ENCODE measurements around the gene SEMA3C.

The SEMA3C gene

DNA sequence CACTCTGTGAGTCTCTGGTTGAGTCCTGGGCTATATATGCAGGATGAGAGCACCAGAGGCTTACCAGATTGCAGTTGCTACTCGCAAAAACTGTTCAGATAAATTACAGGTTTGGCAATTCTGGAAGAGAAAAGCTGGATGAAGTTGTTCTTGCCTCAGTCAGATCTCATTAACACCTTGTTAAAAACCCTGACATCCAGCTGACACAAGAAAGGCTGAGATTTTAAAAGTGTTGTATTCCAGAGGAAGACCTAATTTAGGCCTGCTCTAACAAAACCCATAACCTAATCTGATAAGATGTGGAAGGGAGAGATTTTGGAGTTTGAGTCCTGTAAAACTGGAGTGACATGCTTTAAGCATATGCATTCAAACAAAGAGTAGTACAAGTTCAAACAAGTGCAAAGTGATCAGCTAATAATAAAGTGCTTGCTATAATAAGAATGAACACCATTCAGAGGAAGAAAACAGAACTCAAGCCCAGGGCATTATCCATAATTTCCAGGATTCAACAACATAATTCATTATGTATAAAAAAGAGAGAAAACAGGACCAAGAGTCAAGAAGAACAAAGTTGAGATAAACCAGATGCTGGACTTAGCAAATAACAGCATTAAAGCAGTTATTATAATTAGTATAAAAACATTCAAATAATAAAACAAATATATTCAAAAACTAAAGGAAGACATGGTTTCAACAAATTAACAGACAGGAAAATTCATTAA is 144.9 kb downstream of the SEMA3C start:
- H3K27ac ChIP-seq, result peak overlapping the region; percentile 78
- TF ChIP-seq, protein P1, sequence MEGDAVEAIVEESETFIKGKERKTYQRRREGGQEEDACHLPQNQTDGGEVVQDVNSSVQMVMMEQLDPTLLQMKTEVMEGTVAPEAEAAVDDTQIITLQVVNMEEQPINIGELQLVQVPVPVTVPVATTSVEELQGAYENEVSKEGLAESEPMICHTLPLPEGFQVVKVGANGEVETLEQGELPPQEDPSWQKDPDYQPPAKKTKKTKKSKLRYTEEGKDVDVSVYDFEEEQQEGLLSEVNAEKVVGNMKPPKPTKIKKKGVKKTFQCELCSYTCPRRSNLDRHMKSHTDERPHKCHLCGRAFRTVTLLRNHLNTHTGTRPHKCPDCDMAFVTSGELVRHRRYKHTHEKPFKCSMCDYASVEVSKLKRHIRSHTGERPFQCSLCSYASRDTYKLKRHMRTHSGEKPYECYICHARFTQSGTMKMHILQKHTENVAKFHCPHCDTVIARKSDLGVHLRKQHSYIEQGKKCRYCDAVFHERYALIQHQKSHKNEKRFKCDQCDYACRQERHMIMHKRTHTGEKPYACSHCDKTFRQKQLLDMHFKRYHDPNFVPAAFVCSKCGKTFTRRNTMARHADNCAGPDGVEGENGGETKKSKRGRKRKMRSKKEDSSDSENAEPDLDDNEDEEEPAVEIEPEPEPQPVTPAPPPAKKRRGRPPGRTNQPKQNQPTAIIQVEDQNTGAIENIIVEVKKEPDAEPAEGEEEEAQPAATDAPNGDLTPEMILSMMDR (conservative IDR thresholded peaks at IDR 0.05), result no peak

DNA sequence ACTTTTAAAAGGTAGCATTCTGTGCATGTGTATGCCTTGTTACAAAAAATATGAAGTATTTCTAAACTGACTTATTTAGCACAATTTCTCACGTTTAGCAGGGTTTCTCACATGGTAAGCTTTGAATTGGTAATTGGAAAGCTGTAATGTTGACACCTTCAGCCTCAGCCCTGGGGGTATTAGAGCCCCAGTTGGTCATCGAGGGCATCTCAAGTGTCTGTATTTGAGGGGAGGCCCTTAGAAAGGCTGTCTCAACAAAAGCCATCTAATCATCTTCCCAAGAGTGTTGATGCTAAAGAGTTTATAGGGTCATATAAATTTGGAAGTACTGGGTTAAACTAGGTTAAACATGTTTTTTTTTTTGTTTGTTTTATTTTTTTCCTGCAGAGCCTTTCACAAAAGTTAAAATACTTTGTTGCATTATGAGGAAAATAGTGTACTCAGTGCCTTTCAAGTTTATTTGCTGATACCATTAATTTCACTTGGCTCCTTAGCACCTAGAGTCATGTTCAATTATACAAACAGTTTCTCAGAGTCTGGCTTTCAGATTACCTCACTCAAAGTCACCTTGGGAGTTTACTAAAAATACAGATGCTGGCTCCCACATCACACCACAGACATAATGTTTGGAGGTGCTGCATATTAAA is 146.4 kb downstream of the SEMA3C start:
- TF ChIP-seq, protein P1 (conservative IDR thresholded peaks at IDR 0.05), result no peak
- H3K27ac ChIP-seq, result peak overlapping the region; percentile 78

DNA sequence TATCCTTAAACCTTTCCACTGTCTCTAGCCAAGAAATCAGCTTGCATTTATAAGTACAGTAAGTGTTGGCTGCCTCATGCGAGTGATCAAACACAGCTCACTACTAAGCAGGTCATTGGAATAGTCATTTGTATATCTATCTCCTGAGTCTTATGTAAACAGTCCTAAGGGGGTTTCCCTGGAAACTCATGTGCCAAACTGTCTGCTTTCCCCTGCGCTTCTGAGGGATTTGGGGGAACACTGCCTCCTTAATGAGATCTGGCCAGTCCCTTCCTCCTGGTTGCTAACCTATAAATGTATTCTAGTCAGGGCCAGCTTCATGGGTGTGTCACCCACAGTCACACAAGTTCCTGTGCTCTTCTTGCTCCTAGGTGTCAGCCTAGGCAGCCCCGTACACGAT is 147.3 kb downstream of the SEMA3C start:
- TF ChIP-seq, protein P1 (conservative IDR thresholded peaks at IDR 0.05), result no peak
- H3K27ac ChIP-seq, result peak overlapping the region; percentile 78

DNA sequence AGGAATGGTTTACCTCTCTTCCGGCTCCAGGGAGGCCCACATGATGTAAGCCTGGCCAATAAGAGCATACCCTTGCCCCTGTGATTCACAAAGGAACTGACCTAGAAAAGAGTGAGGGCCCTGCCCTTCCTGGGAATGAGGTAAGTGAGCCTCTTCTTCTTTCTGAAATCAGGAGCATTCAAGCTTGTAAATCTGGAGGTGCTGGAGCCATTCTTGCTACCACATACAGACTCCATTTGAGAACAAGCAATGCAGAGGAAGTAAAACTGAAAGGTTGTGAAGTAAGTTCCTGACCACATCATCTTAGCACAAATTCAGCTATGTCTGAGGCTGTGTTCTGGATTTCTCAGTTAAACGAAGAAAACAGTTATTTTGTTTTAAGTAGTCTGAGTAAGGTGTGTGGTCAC is 148.2 kb downstream of the SEMA3C start:
- TF ChIP-seq, protein P1 (conservative IDR thresholded peaks at IDR 0.05), result no peak
- peak overlapping the region; percentile 78 for H3K27ac ChIP-seq

DNA sequence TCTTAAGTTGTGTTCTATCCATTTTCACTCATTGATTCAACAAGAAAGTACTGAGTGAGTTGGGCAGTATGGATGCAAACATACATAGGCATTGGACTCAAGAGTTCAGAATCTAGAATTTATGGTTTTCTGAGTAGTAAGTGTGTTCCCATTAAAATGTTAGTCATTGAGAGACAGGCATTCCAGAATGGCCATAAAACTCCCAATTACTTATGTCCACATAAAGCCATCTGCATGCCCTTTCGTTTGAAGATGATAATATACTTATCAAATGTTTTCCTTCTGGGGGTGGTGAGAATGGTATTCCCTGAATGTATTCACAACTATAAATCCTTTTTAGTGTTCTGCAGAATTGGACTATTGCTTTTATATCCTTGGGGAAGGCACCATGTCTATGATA is 148.8 kb downstream of the SEMA3C start:
- H3K27ac ChIP-seq, result peak overlapping the region; percentile 78
- TF ChIP-seq, protein P1 (conservative IDR thresholded peaks at IDR 0.05), result no peak

DNA sequence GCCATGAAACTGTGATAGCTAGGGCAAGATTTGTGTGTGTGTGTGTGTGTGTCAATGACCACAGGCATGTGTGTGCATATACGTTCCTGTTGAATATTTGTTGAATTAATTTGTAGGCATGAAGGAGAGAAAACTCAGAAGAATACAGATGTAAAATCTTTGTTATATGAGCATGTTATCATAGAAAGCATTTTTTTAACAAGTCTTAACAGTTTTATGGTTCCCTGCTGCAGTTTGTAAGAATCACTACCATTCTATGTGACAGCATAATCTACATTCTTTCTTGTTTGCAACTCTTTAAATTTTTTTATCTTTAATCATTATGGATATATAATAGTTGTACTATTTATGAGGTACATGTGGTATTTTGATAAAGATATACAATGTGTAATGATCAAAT is 150.1 kb downstream of the SEMA3C start:
- peak overlapping the region; percentile 78 for H3K27ac ChIP-seq
- TF ChIP-seq, protein P1 (conservative IDR thresholded peaks at IDR 0.05), result no peak

DNA sequence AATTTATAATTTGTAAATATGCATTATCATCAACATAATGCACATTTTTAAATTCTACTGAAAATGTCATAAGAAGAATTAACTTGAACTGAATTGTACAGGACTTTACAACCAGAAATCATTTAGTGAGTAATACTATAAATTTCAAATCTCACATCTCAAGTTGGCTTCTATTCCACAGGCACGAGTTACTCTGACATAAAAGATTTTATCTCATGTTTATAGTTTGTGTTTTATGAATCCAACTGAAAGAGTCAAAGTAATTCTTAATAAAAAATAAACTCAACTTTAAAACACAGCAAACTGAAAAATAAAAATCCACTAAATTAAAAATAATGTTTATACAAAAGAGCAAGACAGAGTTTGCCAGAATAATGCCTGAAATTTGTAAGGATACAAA is 151.2 kb downstream of the SEMA3C start:
- peak overlapping the region; percentile 78 for H3K27ac ChIP-seq
- TF ChIP-seq, protein P1 (conservative IDR thresholded peaks at IDR 0.05), result no peak

Data from VCaP (cell line).